WTC11 (cell line): Measurements from ENCODE around the gene SERPINA4.

Experiments used
- CBFB ChIP-seq: sonication (generic); formaldehyde crosslinking; IDR thresholded peaks from 2 replicates; pipeline ENCODE4 v1.8.1; 2022; ENCODE audit warnings: mild to moderate bottlenecking, low read depth, missing genetic modification reagents
- CTCF ChIP-seq: fragments of 200-600 bp; IDR thresholded peaks from 2 replicates; pipeline ENCODE4 v1.8.0; 2022; ENCODE audit warnings: antibody characterized with exemption
- FOXJ3 ChIP-seq: sonication (generic); formaldehyde crosslinking; IDR thresholded peaks from 2 replicates; pipeline ENCODE4 v1.9.0; 2021; ENCODE audit warnings: missing genetic modification reagents, mild to moderate bottlenecking, borderline replicate concordance
- RELA ChIP-seq: sonication (generic); formaldehyde crosslinking; IDR thresholded peaks from 2 replicates; pipeline ENCODE4 v1.8.1; 2022; ENCODE audit warnings: missing genetic modification reagents, mild to moderate bottlenecking, borderline replicate concordance
- SP1 ChIP-seq: sonication (generic); formaldehyde crosslinking; conservative IDR thresholded peaks from 2 replicates; pipeline ENCODE4 v1.8.1; 2022; ENCODE audit warnings: missing genetic modification reagents
- TEAD4 ChIP-seq: sonication (generic); formaldehyde crosslinking; IDR thresholded peaks from 2 replicates; pipeline ENCODE4 v1.8.0; 2022; ENCODE audit warnings: mild to moderate bottlenecking, missing genetic modification reagents
- ZNF317 ChIP-seq: sonication (generic); formaldehyde crosslinking; IDR thresholded peaks from 2 replicates; pipeline ENCODE4 v1.8.1; 2023; ENCODE audit warnings: low read depth, mild to moderate bottlenecking, moderate library complexity, missing genetic modification reagents, borderline replicate concordance

- TF ChIP-seq SP1 (CRISPR knock-in tag) (no peak), ZNF317 (CRISPR knock-in tag) (no peak), TEAD4 (CRISPR knock-in tag) (no peak), CTCF (no peak), CBFB (CRISPR knock-in tag) (no peak), RELA (no peak), FOXJ3 (no peak)
These were observed 37.8 kb downstream of the SERPINA4 start for GRCh38 chr14:94598816-94599655.
